Loucy (cell line): ENCODE results near the gene SCN8A.

Source experiments
- H2AFZ ChIP-seq: fragments of 200-600 bp; sonication (generic); 2 replicates; pipeline ENCODE4 v1.6.0; 2016; ENCODE audit warnings: antibody characterized with exemption, mild to moderate bottlenecking, low read length, moderate library complexity
- H3F3A ChIP-seq: fragments of 200-600 bp; 2 replicates; pipeline ENCODE4 v1.6.0; 2016; ENCODE audit warnings: antibody characterized with exemption, low read depth, mild to moderate bottlenecking
- H3K27me3 ChIP-seq: fragments of 200-600 bp; sonication (generic); 2 replicates; pipeline ENCODE4 v1.6.1; 2014; ENCODE audit warnings: low read length, mild to moderate bottlenecking; ENCODE audit not compliant: insufficient read depth, poor library complexity, severe bottlenecking
- H3K36me3 ChIP-seq: fragments of 200-600 bp; sonication (generic); 2 replicates; pipeline ENCODE4 v1.6.1; 2016; ENCODE audit warnings: low read length; ENCODE audit not compliant: insufficient read depth
- H3K4me1 ChIP-seq: fragments of 200-600 bp; sonication (generic); 2 replicates; pipeline ENCODE4 v1.5.1; 2014; ENCODE audit warnings: low read length, mild to moderate bottlenecking; ENCODE audit not compliant: insufficient read depth, poor library complexity, severe bottlenecking
- H3K4me2 ChIP-seq: fragments of 200-600 bp; sonication (generic); 2 replicates; pipeline ENCODE4 v1.6.0; 2014; ENCODE audit warnings: antibody characterized with exemption, low read length, low read depth, mild to moderate bottlenecking; ENCODE audit not compliant: poor library complexity, severe bottlenecking
- H3K4me3 ChIP-seq: fragments of 200-600 bp; sonication (generic); 2 replicates; pipeline ENCODE4 v1.5.1; 2014; ENCODE audit warnings: low read length, mild to moderate bottlenecking, mixed read lengths; ENCODE audit not compliant: poor library complexity, severe bottlenecking
- H3K79me2 ChIP-seq: fragments of 200-600 bp; sonication (generic); 2 replicates; pipeline ENCODE4 v1.6.1; 2014; ENCODE audit warnings: low read length; ENCODE audit not compliant: insufficient read depth
- H3K9ac ChIP-seq: fragments of 200-600 bp; sonication (generic); 2 replicates; pipeline ENCODE4 v1.6.0; 2014; ENCODE audit warnings: mild to moderate bottlenecking, low read depth, low read length, moderate library complexity; ENCODE audit not compliant: poor library complexity, severe bottlenecking
- H3K9me2 ChIP-seq: fragments of 200-600 bp; sonication (generic); replicated peaks from 2 replicates; pipeline ENCODE4 v1.6.1; 2016; ENCODE audit warnings: low read depth, low read length, mixed read lengths
- H3K9me3 ChIP-seq: fragments of 200-600 bp; sonication (generic); 2 replicates; pipeline ENCODE4 v1.6.1; 2014; ENCODE audit warnings: mild to moderate bottlenecking, antibody characterized with exemption, low read length, low read depth; ENCODE audit not compliant: insufficient read depth
- H4K20me1 ChIP-seq: fragments of 200-600 bp; sonication (generic); 2 replicates; pipeline ENCODE4 v1.6.0; 2014; ENCODE audit warnings: antibody characterized with exemption, low read length, mild to moderate bottlenecking; ENCODE audit not compliant: insufficient read depth, poor library complexity, severe bottlenecking
- EZH2phosphoT487 ChIP-seq: fragments of 200-600 bp; IDR thresholded peaks from 2 replicates; pipeline ENCODE4 v1.6.1; 2018; ENCODE audit warnings: antibody characterized with exemption, mild to moderate bottlenecking, moderate library complexity, borderline replicate concordance
- TF ChIP-seq, protein P1 (sequence below): fragments of 200-600 bp; sonication (generic); conservative IDR thresholded peaks from 2 replicates; pipeline ENCODE4 v1.5.1; 2014; ENCODE audit warnings: mild to moderate bottlenecking, antibody characterized with exemption, low read length

Gene SCN8A

DNA sequence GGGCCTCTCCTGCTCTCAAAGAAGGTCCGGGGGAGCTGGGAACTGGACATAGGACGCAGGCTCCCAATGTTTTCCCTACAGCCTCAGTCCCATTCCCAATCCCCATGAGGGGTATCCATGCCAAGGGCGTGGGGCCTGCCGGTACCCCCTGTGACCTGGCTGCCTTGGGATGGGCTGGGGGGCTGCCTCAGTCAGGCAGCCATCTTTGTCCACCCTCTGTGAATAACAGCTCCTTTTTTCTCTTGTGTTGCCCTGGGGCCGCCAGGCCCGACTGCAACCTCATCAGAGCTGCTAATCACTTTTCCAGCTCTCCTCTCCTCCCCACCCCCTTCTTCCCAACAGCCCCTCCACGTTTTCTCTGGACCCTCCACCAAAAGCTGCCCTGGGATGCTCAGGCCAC lies 246.3 kb downstream of the SCN8A start:
- Histone ChIP-seq H3K27me3 (no peaks in the 10 kb centered on the region), H3K79me2 (no peaks in the 10 kb centered on the region), H3K9me2 (no peaks in the 10 kb centered on the region), H2AFZ (no peak overlapping the region), H3K9ac (no peak overlapping the region), H3F3A (no peaks in the 10 kb centered on the region), H3K4me3 (no peak overlapping the region), H3K4me2 (no peak overlapping the region), H3K9me3 (no peaks in the 10 kb centered on the region), H3K36me3 (no peaks in the 10 kb centered on the region), H3K4me1 (peaks cover 4% of the 10 kb centered on the region), H4K20me1 (no peaks in the 10 kb centered on the region)
- no peak for TF ChIP-seq EZH2phosphoT487
- TF ChIP-seq, protein P1, sequence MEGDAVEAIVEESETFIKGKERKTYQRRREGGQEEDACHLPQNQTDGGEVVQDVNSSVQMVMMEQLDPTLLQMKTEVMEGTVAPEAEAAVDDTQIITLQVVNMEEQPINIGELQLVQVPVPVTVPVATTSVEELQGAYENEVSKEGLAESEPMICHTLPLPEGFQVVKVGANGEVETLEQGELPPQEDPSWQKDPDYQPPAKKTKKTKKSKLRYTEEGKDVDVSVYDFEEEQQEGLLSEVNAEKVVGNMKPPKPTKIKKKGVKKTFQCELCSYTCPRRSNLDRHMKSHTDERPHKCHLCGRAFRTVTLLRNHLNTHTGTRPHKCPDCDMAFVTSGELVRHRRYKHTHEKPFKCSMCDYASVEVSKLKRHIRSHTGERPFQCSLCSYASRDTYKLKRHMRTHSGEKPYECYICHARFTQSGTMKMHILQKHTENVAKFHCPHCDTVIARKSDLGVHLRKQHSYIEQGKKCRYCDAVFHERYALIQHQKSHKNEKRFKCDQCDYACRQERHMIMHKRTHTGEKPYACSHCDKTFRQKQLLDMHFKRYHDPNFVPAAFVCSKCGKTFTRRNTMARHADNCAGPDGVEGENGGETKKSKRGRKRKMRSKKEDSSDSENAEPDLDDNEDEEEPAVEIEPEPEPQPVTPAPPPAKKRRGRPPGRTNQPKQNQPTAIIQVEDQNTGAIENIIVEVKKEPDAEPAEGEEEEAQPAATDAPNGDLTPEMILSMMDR: no peak

GRCh38 chr12:51838036-51838435 lies 247.0 kb downstream of the SCN8A start:
- Histone ChIP-seq H4K20me1 (no peaks in the 10 kb centered on the region), H3K9me3 (no peaks in the 10 kb centered on the region), H3K9ac (no peak overlapping the region), H3K27me3 (no peaks in the 10 kb centered on the region), H2AFZ (no peak overlapping the region), H3K4me1 (no peaks in the 10 kb centered on the region), H3K9me2 (no peaks in the 10 kb centered on the region), H3K79me2 (no peaks in the 10 kb centered on the region), H3K4me2 (no peak overlapping the region), H3F3A (no peaks in the 10 kb centered on the region), H3K36me3 (no peaks in the 10 kb centered on the region), H3K4me3 (no peak overlapping the region)
- TF ChIP-seq, protein P1: no peak
- TF ChIP-seq EZH2phosphoT487: no peak

- H3K27me3 ChIP-seq: no peaks in the 10 kb centered on the region
- no peaks in the 10 kb centered on the region for H3K79me2 ChIP-seq
- no peaks in the 10 kb centered on the region for H3K36me3 ChIP-seq
- H3F3A ChIP-seq: no peaks in the 10 kb centered on the region
- H2AFZ ChIP-seq: no peak overlapping the region
- H3K4me1 ChIP-seq: no peaks in the 10 kb centered on the region
- H3K4me3 ChIP-seq: no peak overlapping the region
- no peaks in the 10 kb centered on the region for H3K9me3 ChIP-seq
- no peak overlapping the region for H3K4me2 ChIP-seq
- no peaks in the 10 kb centered on the region for H3K9me2 ChIP-seq
- no peak overlapping the region for H3K9ac ChIP-seq
- no peaks in the 10 kb centered on the region for H4K20me1 ChIP-seq
- no peak for TF ChIP-seq EZH2phosphoT487
- TF ChIP-seq, protein P1: no peak
Measured at GRCh38 chr12:51838762-51839161, 247.7 kb downstream of the SCN8A start.
